MV-4-11 (cell line): Measurements from ENCODE around the gene TLR9.

Source experiments
- DNase-seq: peaks from one replicate; lab custom pipeline; 2025; lab: John Stamatoyannopoulos, UW

The TLR9 gene

DNA sequence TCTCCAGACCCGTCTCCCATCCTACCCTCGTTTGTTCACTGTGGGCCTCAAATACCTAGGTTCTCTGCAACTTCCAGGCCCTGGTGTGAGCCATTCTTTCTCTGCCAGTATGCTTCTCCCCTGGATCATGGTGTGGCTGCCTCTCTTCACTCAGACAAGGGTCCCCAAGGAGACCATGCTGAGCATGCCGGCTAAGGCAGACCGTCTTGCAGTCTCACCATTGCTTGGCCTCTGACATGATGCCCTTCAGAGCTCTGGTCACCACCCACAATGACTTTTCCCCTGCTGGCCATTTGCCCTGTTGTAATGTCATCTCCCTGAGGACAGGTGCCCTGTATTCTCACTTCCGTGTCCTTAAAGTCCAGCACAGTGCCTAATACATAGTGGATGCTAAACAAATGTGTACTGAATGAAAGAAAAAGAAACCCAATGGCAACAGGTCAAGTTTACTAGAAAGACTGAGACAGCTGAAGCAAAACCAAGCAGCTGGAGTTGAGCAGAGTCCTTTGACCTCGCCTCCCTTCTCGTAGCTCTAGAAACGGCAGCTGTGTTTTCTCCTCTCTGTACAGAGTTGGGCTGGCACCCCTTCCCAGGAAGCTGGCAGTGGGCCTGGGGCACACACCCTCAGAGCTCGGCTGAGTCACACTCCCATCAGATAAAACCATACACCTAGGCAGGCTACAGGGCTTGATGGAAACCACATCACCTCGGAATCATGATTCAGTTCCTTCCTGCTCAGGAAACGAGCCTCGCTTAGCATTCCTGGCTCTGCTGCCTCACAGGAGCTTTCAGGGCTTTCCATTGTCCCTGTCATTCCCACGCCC lies 8.6 kb downstream of the TLR9 start:
- no peak for DNase-seq

DNA sequence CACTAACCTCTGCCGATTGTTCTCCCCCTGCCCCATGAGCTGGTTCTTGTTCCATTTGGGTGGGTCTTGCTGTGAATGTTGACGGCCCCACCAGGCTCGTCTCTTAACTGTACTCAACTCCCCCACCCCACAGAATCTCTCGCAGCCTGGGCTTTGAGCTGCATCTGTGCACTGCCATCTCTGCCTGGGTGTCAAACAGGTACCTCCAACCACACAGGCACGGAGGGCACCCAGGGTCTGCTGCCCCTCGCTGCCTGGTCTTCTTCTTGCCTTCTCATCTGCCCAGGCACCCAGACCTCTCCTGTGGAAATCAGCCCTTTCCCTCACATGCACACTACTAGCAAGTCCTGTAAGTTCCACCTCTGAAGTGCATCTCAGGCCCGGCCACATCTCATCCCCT lies 10.1 kb downstream of the TLR9 start:
- no peak for DNase-seq

DNA sequence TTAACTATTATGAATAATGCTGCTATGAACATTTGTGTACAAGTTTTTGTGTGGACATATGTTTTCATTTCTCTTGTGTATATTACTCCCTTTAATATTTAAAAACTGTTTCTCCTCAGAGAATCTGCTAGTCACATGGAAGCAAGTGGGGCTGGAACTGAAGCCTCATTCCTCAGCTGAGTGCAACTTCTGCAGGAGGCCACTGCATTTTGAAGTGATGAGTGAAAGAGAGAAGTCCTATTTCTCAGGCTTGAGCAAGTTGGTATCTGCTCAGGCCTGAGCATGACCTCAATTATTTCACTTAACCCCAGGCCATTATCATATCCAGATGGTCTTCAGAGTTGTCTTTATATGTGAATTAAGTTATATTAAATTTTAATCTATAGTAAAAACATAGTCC lies 11.5 kb downstream of the TLR9 start:
- DNase-seq: no peak

DNA sequence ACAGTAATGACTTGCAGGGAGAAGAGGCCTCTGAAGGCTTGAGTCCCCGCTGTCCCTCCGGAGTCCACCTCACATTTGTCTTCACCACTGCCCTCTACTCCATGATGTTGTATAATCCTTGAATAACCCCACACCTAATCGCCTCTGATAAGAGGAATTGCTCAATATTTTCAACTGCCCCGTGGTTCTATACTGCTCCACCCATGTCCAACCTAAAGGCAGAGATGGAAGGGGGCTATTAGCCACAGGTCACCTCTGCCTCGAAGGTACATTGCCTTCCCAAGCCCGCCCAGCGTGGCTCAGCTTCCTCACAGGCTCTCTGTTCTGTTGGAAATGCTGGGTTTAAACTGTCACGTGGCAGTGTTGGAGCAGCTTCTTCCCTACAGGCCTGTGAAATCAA lies 12.4 kb downstream of the TLR9 start:
- DNase-seq: no peak

DNA sequence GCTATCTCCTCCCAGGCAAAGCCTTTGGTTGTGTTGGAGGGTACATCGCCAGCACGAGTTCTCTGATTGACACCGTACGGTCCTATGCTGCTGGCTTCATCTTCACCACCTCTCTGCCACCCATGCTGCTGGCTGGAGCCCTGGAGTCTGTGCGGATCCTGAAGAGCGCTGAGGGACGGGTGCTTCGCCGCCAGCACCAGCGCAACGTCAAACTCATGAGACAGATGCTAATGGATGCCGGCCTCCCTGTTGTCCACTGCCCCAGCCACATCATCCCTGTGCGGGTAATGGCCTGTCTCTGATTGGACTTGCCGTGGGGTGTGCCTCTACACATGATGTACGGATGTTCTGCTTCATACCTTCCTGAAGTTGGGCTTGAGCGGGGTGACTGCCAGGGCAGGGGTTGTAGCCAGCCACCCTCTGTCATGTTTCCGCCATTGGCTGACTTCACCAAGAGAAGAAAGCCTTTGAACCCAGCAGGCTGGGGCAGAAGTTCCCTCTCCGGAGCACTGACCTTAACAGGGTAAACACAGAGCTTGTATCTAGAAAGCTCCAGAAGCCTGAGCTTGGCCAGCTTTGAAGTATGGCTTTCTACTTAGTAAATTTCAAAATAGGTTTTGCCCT lies 14.1 kb downstream of the TLR9 start:
- no peak for DNase-seq

DNA sequence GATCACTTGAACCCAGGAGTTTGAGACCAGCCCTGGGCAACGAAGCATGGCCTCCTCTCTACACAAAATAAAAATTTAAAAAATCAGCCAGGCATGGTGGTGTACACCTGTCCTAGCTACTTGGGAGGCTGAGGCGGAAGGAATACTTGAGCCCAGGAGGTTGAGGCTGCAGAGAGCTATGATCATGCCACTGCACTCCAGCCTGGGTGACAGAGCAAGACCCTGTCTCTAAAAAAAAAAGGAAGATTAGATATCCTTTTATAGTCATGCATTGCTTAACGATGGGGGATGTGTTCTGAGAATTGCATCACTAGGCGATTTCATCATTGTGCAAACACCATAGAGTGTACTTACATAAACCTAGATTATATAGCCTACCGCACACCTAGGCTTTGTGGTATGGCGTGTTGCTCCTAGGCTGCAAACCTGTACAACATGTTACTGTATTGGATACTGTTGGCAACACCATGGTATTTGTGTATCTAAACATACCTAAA lies 14.8 kb downstream of the TLR9 start:
- peak; percentile 95 for DNase-seq

DNA sequence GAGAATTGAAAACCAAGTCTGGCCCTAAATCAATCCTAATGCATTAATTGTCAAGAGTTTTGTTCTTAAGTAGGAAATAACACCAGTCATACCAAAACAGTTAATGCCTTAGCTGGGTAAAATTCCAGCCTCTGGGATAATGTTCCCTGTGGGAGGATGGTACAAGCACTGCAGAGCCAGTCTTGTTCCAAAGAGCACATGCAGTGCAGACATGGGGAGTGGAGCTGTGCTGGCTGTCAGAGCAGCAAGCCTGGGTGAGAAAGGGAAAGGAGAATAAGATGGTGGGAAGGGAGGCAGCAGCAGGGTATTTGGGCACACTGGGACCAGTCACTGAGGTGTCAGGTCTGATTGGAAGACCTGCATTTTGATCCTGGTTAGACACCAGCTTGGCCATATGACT lies 15.4 kb downstream of the TLR9 start:
- no peak for DNase-seq

DNA sequence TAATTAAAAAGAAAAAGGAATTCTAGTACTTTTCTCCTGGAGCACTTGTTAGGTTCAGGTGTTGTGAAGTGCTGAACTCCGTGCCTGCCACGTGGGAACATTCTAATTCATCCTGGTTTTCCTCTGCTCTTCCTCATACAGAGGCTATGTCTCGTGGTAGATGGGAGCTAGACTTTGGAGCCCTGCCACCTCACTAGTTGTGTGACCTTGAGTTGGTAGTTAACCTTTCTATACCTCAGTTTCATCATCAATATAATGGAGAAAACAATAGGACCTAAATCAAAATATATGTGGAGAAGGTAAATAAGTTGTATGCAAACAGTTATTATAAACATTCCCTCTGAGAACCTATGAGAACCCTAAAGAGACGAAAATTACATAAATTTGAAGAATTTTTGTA lies 16.9 kb downstream of the TLR9 start:
- DNase-seq: no peak

DNA sequence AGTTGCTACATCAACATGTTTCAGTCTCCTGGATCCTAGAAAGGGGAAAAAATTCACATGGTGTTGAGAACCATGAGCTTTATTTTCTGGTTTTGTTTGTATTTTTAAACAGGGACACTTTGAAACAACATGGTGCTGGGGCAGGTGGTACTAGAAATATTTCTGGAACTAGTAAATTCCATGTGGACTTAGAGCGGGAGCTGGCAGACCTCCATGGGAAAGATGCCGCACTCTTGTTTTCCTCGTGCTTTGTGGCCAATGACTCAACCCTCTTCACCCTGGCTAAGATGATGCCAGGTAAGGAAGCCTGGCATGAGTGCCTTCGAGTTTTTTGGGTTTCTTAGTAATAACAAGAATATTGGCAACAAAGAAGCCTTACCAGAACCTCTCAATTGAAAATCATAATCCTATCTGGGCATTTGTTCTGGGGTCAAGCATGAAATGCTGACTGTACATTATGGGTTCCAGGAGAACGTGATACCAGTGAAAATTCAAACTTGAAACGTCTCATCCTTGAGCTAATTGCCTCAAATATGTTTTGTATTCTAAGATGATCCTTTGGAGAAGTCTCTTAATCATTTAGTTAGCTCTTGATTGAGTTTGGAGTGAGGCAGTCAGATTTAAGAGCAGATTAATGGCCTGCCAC lies 19.6 kb downstream of the TLR9 start:
- no peak for DNase-seq

DNA sequence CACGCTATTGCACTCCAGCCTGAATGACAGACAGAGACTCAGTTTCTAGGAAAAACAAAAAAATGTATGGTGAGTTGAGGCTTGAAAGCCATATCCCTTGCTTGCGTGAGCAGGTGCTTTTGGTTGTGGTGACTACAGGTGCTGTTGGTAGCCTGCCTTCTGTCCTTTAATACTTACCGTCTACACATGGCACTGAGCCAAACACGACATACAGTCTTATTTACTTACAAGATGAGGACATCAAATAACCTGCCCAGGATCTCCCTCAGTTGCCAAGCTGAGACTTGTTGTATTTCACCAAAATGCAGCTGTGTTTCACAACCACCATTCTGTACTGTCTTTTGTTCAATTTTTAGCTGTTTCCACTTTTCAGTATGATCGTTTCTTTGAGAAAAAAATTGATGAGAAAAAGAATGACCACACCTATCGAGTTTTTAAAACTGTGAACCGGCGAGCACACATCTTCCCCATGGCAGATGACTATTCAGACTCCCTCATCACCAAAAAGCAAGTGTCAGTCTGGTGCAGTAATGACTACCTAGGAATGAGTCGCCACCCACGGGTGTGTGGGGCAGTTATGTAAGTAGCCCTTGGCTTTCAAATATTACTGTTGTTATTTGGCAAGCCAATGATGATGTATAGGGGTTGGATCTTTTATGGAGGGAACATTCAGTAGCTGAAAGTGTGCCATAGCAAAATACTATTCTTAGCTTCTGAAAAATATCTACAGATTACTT lies 20.9 kb downstream of the TLR9 start:
- DNase-seq: peak; percentile 42

DNA sequence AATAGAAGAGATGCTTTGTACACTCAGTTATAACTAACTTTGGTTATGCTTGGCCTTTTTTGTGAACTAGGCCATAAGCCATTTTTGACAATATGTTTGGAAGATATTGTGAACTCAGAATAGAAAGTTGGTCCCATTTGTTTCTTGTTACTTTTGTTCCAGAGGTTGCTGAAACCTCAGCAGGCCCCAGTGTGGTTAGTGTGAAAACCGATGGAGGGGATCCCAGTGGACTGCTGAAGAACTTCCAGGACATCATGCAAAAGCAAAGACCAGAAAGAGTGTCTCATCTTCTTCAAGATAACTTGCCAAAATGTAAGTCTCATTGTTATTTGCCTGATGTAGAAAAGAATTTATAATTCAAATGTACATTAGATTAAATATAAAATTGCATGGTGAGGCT lies 21.7 kb downstream of the TLR9 start:
- DNase-seq: no peak

DNA sequence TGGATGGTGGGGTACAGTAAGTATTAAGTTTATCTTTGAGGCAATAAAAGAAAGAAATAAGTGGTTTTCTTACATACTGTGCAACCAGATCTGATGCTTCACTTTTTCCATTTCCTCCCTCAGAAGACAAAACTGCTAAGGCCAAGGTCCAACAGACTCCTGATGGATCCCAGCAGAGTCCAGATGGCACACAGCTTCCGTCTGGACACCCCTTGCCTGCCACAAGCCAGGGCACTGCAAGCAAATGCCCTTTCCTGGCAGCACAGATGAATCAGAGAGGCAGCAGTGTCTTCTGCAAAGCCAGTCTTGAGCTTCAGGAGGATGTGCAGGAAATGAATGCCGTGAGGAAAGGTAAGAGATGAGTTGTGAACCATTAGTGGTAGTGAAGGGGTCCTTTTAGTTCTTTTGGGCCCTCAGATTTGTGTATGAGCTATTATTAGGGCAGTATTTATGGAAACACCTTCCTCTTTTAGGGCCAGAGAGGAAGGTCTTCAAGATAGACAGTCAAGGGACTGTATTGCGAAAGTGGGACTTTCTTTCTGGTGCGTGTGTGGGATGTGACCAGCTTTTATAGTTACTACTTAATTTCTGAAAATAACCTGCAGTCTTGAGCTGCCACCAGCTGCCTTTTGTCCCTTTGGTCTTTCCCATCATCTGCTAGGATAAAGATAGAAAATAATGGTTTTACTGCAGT lies 22.9 kb downstream of the TLR9 start:
- DNase-seq: peak; percentile 91

DNA sequence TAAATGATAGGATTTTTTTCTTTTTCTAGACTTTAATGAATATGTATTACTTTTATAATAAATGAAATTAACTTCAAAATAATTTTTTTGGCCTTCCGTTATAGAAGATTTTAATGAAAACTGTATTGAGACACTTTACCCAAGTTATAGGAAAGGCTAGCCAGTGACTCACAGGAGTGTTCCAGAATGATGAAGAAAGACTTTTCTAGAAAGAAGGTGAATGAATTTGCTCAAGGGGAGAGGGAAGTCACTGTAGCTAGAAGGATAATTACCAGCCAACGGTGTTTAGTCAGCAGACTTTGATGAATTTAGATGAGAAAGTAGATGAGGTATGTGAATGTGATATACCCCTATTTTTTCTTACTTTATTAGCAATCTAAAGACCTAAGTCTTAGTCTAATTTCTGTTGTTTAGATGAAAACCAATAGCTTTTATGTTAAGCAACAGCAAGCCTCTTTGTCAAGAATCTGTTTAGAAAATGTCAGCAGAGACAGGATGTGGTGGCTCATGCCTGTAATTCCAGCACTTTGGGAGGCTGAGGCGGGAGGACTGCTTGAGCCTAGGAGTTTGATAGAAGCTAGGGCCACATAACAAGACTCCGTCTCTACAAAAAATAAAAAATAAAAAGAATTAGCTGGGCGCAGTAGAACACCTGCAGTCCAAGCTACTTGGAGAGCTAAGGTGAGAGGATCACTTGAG lies 24.3 kb downstream of the TLR9 start:
- DNase-seq: peak; percentile 37

DNA sequence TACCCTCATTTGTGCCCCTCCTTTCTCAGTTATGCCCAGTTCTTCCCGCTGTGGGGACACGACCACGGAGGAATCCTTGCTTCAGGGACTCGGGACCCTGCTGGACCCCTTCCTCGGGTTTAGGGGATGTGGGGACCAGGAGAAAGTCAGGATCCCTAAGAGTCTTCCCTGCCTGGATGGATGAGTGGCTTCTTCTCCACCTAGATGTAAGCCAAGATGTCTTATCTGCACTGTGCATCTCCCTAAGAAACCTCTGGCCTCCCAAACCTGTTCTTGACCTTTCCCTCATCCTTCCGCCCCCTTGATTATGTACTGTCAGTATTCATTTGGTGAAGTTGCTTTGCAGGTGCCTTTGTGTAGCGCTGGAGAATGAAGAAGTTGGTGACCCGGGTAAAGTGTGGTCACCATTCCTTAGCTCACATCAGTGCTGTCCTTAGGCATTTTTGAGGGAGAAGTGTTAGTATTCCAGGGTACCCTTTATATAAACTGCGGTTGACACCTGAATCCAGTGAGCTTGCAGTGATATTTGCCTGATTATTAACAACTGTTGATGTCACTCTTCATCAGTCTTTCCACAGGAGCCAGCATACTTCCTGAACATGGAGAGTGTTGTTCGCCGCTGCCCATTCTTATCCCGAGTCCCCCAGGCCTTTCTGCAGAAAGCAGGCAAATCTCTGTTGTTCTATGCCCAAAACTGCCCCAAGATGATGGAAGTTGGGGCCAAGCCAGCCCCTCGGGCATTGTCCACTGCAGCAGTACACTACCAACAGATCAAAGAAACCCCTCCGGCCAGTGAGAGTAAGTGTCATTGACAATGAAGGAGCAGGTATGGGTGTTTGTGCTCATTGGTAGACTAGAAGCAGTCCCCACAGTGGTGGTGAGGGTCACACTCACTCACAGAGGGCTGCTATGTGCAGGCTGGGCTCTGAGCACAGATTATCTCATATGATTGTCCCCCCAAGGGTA lies 26.5 kb downstream of the TLR9 start:
- DNase-seq: no peak

DNA sequence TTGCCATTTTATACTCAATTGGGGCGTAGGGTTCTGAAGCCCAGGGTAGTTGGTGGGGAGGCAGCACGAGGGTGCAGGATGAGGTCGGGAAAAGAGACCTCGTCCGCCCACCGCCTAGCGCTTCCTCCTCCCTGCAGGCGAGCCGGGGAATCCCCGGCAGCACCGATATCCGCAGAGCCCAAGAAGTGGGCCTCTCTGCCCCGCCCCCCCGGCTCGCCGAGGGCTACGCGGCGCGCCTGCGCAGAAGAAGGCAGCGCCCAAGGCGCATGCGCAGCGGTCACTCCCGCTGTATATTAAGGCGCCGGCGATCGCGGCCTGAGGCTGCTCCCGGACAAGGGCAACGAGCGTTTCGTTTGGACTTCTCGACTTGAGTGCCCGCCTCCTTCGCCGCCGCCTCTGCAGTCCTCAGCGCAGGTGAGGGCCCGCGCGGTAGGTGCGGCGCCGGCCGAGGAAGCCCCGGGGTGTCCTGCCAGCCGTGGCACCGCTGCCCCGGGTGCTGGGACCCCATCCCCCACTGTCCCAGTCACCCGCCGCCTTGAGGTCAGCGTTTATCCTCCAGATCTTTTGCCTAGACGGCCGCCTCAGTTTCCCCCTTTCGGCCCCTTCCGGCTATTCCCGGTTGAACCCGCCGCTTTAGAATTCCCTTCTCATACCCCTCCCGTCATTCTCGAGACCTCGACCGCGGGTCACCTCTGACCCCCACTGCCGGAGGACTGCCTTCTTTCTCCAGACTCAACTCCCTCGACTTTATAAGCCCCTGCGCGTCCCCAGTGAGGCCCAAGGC lies 27.4 kb downstream of the TLR9 start, which contains the start of gene ALAS1:
TSS of gene ALAS1 (plus strand) at position 319 of the 784 bp plus-strand sequence. CDS start 1,082 bp downstream, outside the sequence.
- DNase-seq: peak; percentile 86

DNA sequence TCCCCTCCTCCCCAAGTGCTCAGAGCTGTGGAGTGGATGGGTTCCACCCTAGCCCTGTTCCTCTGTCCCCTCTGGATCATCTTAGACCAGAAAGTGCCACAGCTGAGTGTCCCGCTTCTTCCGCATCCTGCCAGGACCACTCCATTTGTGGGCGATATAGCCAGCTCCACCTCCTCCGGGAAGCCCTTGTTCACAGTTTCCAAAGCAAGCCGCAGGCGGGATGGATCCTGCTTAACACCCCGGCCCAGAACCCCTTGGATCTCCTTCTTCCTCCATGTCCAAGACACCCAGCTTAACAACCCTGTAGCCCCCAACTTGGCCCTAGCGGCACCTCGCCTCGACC lies 28.0 kb downstream of the TLR9 start:
- DNase-seq: no peak

DNA sequence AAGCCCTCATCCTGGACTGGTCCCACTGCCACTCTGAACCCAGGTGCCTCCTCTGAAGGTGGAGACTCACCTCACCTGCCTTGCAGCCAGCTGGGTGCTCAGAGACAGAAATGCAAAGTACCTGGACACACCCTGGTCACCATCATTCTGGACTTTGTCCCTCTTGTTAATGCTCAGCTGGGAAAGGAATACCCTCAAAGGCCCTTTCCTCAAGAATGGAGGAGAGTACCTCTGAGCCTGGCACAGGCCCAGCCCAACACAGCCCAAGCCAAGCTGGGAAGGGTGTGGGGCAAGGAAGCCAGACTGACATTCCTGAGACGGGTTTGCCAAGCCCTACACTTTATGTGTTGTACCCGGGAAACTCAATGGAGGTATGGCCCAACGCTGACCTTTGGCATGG lies 28.5 kb downstream of the TLR9 start:
- DNase-seq: no peak

DNA sequence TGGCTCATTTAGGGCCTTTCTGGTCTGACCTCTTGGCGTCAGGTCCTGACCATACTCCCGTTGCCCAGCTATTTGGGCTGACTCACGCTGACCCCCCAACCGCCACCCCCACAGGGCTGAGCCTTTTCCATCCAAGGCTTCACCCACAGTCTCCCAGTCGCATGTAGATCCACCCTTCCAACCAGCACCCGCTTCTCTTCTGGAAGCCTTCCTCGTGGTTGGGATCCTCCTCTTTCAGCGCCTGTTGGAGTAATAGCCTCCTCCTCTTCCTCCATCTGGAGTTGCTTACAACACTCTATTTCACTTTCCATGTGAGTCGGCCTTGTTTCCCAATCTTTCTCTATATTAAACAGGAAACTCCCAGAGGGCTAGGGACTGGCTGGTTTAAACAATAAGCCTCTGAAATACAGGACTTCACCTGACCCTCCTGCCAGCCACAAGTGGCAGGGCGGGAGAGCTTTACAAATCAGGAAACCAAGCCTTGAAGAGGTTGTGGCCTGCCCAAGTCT lies 29.6 kb downstream of the TLR9 start:
- peak; percentile 94 for DNase-seq

DNA sequence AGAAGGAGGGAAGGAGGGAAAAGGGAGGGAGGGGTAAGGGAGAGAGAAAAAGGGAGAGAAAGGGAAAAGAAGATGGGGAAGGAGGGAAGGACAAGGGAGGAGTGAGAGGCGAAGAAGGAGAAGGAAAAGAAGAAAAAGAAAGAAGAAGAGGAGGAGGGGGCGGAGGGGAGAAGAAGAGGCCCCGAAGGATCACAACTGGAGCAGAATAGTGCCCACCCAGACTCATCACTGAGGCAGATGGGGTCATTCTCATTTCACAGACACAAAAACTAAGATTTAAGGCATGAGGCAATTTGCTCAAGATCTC lies 30.2 kb downstream of the TLR9 start:
- DNase-seq: no peak
